MM.1S (cell line): ENCODE measurements around the gene LPCAT1.

Source experiments
- DNase-seq: peaks from one replicate; pipeline ENCODE4 v3.0.0-alpha.2; 2015
- H2AFZ ChIP-seq: fragments of 300-600 bp; sonication (generic); 2 replicates; pipeline ENCODE4 v1.6.0; 2016; ENCODE audit warnings: antibody characterized with exemption, low read length
- H3F3A ChIP-seq: fragments of 300-600 bp; sonication (generic); 2 replicates; pipeline ENCODE4 v1.6.1; 2016; ENCODE audit warnings: mild to moderate bottlenecking, antibody characterized with exemption, low read length, moderate library complexity, mixed read lengths; ENCODE audit not compliant: insufficient read depth
- H3K27ac ChIP-seq: fragments of 300-600 bp; sonication (generic); 2 replicates; pipeline ENCODE4 v1.5.1; 2016; ENCODE audit warnings: mild to moderate bottlenecking, low read length
- H3K27me3 ChIP-seq: fragments of 300-600 bp; sonication (generic); replicated peaks from 2 replicates; pipeline ENCODE4 v1.6.0; 2016; ENCODE audit warnings: low read length; ENCODE audit not compliant: insufficient read depth
- H3K36me3 ChIP-seq: fragments of 300-600 bp; sonication (generic); replicated peaks from 2 replicates; pipeline ENCODE4 v1.6.1; 2016; ENCODE audit warnings: mild to moderate bottlenecking, low read length, mixed read lengths; ENCODE audit not compliant: insufficient read depth
- H3K4me1 ChIP-seq: fragments of 300-600 bp; sonication (generic); 2 replicates; pipeline ENCODE4 v1.6.1; 2016; ENCODE audit warnings: low read length, mixed read lengths
- H3K4me2 ChIP-seq: fragments of 300-600 bp; sonication (generic); 2 replicates; pipeline ENCODE4 v1.6.0; 2016; ENCODE audit warnings: low read depth, low read length
- H3K4me3 ChIP-seq: fragments of 300-600 bp; sonication (generic); 2 replicates; pipeline ENCODE4 v1.5.1; 2016; ENCODE audit warnings: low read length, mixed read lengths
- H3K79me2 ChIP-seq: fragments of 300-600 bp; sonication (generic); 2 replicates; pipeline ENCODE4 v1.6.1; 2016; ENCODE audit warnings: mixed run types, low read length, mixed read lengths
- H3K9ac ChIP-seq: fragments of 300-600 bp; sonication (generic); 2 replicates; pipeline ENCODE4 v1.6.1; 2016; ENCODE audit warnings: low read length, mixed read lengths
- H3K9me2 ChIP-seq: fragments of 300-600 bp; sonication (generic); replicated peaks from 2 replicates; pipeline ENCODE4 v1.6.1; 2016; ENCODE audit warnings: mild to moderate bottlenecking, low read length, mixed read lengths; ENCODE audit not compliant: insufficient read depth
- H3K9me3 ChIP-seq: fragments of 300-600 bp; sonication (generic); replicated peaks from 2 replicates; pipeline ENCODE4 v1.6.1; 2016; ENCODE audit warnings: mild to moderate bottlenecking, low read length, mixed read lengths; ENCODE audit not compliant: insufficient read depth
- H4K20me1 ChIP-seq: fragments of 300-600 bp; sonication (generic); 2 replicates; pipeline ENCODE4 v1.6.1; 2016; ENCODE audit warnings: mild to moderate bottlenecking, low read length, moderate library complexity, mixed read lengths; ENCODE audit not compliant: insufficient read depth
- CTCF ChIP-seq: fragments of 300-600 bp; sonication (generic); IDR thresholded peaks from 2 replicates; pipeline ENCODE4 v1.5.1; 2016; ENCODE audit warnings: antibody characterized with exemption, low read length, mixed read lengths
- EZH2 ChIP-seq: fragments of 300-600 bp; sonication (generic); optimal IDR thresholded peaks from 2 replicates; pipeline ENCODE3; 2017; ENCODE audit warnings: low read depth, mild to moderate bottlenecking, antibody characterized with exemption, low read length, mixed read lengths
- EZH2phosphoT487 ChIP-seq: fragments of 300-600 bp; sonication (generic); IDR thresholded peaks from 2 replicates; pipeline ENCODE4 v1.6.1; 2018; ENCODE audit warnings: antibody characterized with exemption, low read length

Gene LPCAT1

GRCh38 chr5:1510151-1510561 is 13.6 kb downstream of the LPCAT1 start:
- Histone ChIP-seq H3K36me3 (peaks cover 6% of the 10 kb centered on the region), H3K4me2 (no peak overlapping the region), H3K9ac (no peak overlapping the region), H3K27me3 (no peaks in the 10 kb centered on the region), H3K27ac (no peak overlapping the region), H3K4me1 (peaks cover 31% of the 10 kb centered on the region), H3K4me3 (no peak overlapping the region), H3K9me2 (no peaks in the 10 kb centered on the region), H2AFZ (no peak overlapping the region), H3K79me2 (peaks cover 98% of the 10 kb centered on the region), H3K9me3 (no peaks in the 10 kb centered on the region), H4K20me1 (no peaks in the 10 kb centered on the region), H3F3A (peaks cover 22% of the 10 kb centered on the region)
- no peak for DNase-seq
- TF ChIP-seq EZH2phosphoT487 = no peak
- TF ChIP-seq CTCF = no peak
- TF ChIP-seq EZH2 = no peak

GRCh38 chr5:1509346-1510085 is 14.2 kb downstream of the LPCAT1 start:
- Histone ChIP-seq H2AFZ (no peak overlapping the region), H3K4me2 (no peak overlapping the region), H3K9me3 (no peaks in the 10 kb centered on the region), H3K9me2 (no peaks in the 10 kb centered on the region), H3F3A (peaks cover 22% of the 10 kb centered on the region), H3K79me2 (peaks cover 98% of the 10 kb centered on the region), H3K9ac (no peak overlapping the region), H3K27me3 (no peaks in the 10 kb centered on the region), H3K36me3 (peaks cover 6% of the 10 kb centered on the region), H3K27ac (no peak overlapping the region), H4K20me1 (no peaks in the 10 kb centered on the region), H3K4me3 (no peak overlapping the region), H3K4me1 (peaks cover 28% of the 10 kb centered on the region)
- DNase-seq = no peak
- TF ChIP-seq EZH2phosphoT487 (no peak), CTCF (no peak), EZH2 (no peak)

GRCh38 chr5:1508659-1509290 is 15.0 kb downstream of the LPCAT1 start:
- Histone ChIP-seq H3K9me2 (no peaks in the 10 kb centered on the region), H3K4me3 (no peak overlapping the region), H3F3A (peaks cover 21% of the 10 kb centered on the region), H2AFZ (no peak overlapping the region), H3K4me1 (peaks cover 21% of the 10 kb centered on the region), H3K4me2 (no peak overlapping the region), H3K9me3 (no peaks in the 10 kb centered on the region), H3K9ac (no peak overlapping the region), H4K20me1 (no peaks in the 10 kb centered on the region), H3K27me3 (no peaks in the 10 kb centered on the region), H3K27ac (no peak overlapping the region), H3K36me3 (peaks cover 6% of the 10 kb centered on the region), H3K79me2 (peaks cover 98% of the 10 kb centered on the region)
- no peak for TF ChIP-seq EZH2
- TF ChIP-seq CTCF = no peak
- TF ChIP-seq EZH2phosphoT487 = no peak
- DNase-seq = no peak
